ENCODE measurements around the gene GABBR2. TPM values are rescaled to one million over a fixed set of nuclear protein-coding genes. Genes with fewer than 3 reads are reported as not detected.

GABBR2 gene
- total RNA-seq, 2 donors from 2014 or later, result 1.2 to 1.3 TPM

DNA sequence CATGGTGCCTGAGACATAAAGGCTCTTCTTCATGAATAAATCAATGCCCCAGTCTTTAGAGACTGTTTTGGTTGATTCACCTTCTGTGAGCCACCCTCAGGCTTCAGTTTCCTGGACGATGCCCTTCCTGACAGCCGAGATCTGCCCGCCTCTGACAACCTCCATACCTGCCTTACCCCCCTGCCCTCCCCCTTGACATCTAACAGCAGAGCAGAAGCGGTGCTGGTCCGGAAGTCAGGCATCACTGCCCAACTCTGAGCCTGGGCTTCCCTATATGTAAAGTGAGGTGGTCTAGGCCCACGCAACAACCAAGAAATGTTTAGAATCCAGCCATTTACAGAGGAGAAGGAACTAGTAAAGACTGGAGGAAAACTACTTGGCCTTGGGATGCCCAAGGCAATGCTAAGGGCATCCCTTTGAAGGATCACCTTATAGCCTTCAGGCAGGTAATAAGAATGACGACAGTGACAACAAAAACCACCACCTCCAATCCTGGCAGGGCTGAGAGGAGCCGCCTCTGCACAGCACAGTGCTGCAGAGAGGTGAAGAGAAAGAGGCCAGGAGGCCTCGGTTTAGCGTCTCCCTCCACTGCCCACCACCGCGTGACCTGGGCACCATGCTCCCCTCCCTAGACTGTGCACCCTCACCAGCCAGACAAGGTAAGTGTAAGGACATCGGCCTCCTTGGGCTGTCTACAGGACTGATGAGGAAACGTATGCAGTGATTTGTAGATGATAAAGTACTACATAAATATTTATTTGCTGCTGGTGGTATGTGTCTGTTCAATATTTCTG, 35.3 kb upstream of the GABBR2 start:
- no peak overlapping the region for H3K9ac ChIP-seq (ENCODE audit: extremely low read depth, low read length, poor library complexity, severe bottlenecking)
- Mint-ChIP-seq H3K27ac (no peak overlapping the region), H3K27me3 (ENCODE audit: insufficient read depth) (no peaks in the 10 kb centered on the region), H3K4me3 (no peak overlapping the region), H3K4me1 (no peaks in the 10 kb centered on the region), H3K9me3 (peaks cover 4% of the 10 kb centered on the region), H3K36me3 (ENCODE audit: low read depth) (peaks cover 35% of the 10 kb centered on the region)
- H3K36me3 ChIP-seq (ENCODE audit: control insufficient read depth, insufficient read depth, low read length), result peaks cover under 1% of the 10 kb centered on the region
- no peak overlapping the region for H3K4me3 ChIP-seq (ENCODE audit: low read length)
- no peak for TF ChIP-seq CTCF (conservative IDR thresholded peaks at IDR 0.05)
- H3K27ac ChIP-seq (ENCODE audit: low read depth, low read length), result no peak overlapping the region
- no peak for DNase-seq
- H3K27me3 ChIP-seq (ENCODE audit: control insufficient read depth, insufficient read depth, low read length, poor library complexity, severe bottlenecking), result no peaks in the 10 kb centered on the region
- peaks cover 4% of the 10 kb centered on the region for H3K9me3 ChIP-seq (ENCODE audit: control insufficient read depth, low read length)
- 89 to 100% methylated on average over 5 to 14 of the region's 14 CpGs for WGBS, 2 experiments (ENCODE audit: insufficient coverage in 1 of 2, insufficient read length in 1 of 2)
- no peaks in the 10 kb centered on the region for H3K4me1 ChIP-seq (ENCODE audit: control insufficient read depth, insufficient read depth, low read length)

GRCh38 chr9:98743329-98743728, 34.6 kb upstream of the GABBR2 start:
- H3K4me1 ChIP-seq (ENCODE audit: control insufficient read depth, insufficient read depth, low read length), result no peaks in the 10 kb centered on the region
- no peak for TF ChIP-seq CTCF (conservative IDR thresholded peaks at IDR 0.05)
- DNase-seq, result no peak
- Mint-ChIP-seq H3K27me3 (ENCODE audit: insufficient read depth) (no peaks in the 10 kb centered on the region), H3K4me3 (no peak overlapping the region), H3K9me3 (peaks cover 9% of the 10 kb centered on the region), H3K4me1 (no peaks in the 10 kb centered on the region), H3K36me3 (ENCODE audit: low read depth) (peaks cover 35% of the 10 kb centered on the region), H3K27ac (no peak overlapping the region)
- H3K9me3 ChIP-seq (ENCODE audit: control insufficient read depth, low read length), result peaks cover 11% of the 10 kb centered on the region
- H3K9ac ChIP-seq (ENCODE audit: extremely low read depth, low read length, poor library complexity, severe bottlenecking), result no peak overlapping the region
- no peak overlapping the region for H3K27ac ChIP-seq (ENCODE audit: low read depth, low read length)
- peaks cover 3% of the 10 kb centered on the region for H3K36me3 ChIP-seq (ENCODE audit: control insufficient read depth, insufficient read depth, low read length)
- no peaks in the 10 kb centered on the region for H3K27me3 ChIP-seq (ENCODE audit: control insufficient read depth, insufficient read depth, low read length, poor library complexity, severe bottlenecking)
- 99 to 100% methylated on average over 1 to 2 of the region's 2 CpGs for WGBS, 2 experiments (ENCODE audit: insufficient coverage in 1 of 2, insufficient read length in 1 of 2)
- H3K4me3 ChIP-seq (ENCODE audit: low read length), result no peak overlapping the region

- 86 to 91% methylated on average over 4 to 9 of the region's 10 CpGs for WGBS, 2 experiments (ENCODE audit: insufficient coverage in 1 of 2, insufficient read length in 1 of 2)
- Histone ChIP-seq H3K36me3 (ENCODE audit: control insufficient read depth, insufficient read depth, low read length) (peaks cover 3% of the 10 kb centered on the region), H3K27me3 (ENCODE audit: control insufficient read depth, insufficient read depth, low read length, poor library complexity, severe bottlenecking) (no peaks in the 10 kb centered on the region), H3K4me1 (ENCODE audit: control insufficient read depth, insufficient read depth, low read length) (no peaks in the 10 kb centered on the region), H3K9ac (ENCODE audit: extremely low read depth, low read length, poor library complexity, severe bottlenecking) (no peak overlapping the region), H3K27ac (ENCODE audit: low read depth, low read length) (no peak overlapping the region), H3K4me3 (ENCODE audit: low read length) (no peak overlapping the region), H3K9me3 (ENCODE audit: control insufficient read depth, low read length) (peaks cover 11% of the 10 kb centered on the region)
- Mint-ChIP-seq H3K9me3 (peaks cover 17% of the 10 kb centered on the region), H3K4me1 (no peaks in the 10 kb centered on the region), H3K27me3 (ENCODE audit: insufficient read depth) (no peaks in the 10 kb centered on the region), H3K27ac (no peak overlapping the region), H3K36me3 (ENCODE audit: low read depth) (peaks cover 39% of the 10 kb centered on the region), H3K4me3 (no peak overlapping the region)
- TF ChIP-seq CTCF (conservative IDR thresholded peaks at IDR 0.05), result no peak
- no peak for DNase-seq
Measured at GRCh38 chr9:98742325-98743280, 33.9 kb upstream of the GABBR2 start.
